Measurements from ENCODE around the gene ARHGEF40.
A peak's percentile ranks its signal among the peaks of the same experiment; 100 is the strongest.
"Not testable (repeated sequence)": the region's sequence is repeated elsewhere in the genome, so short reads cannot be mapped to it uniquely, and the experiment has no call there.

The ARHGEF40 gene

GRCh38 chr14:21040370-21040925 lies 29.7 kb upstream of the ARHGEF40 start:
- DNase-seq, result no peak

- not testable (repeated sequence) for DNase-seq
These were observed 29.2 kb upstream of the ARHGEF40 start for GRCh38 chr14:21040941-21041340.

DNA sequence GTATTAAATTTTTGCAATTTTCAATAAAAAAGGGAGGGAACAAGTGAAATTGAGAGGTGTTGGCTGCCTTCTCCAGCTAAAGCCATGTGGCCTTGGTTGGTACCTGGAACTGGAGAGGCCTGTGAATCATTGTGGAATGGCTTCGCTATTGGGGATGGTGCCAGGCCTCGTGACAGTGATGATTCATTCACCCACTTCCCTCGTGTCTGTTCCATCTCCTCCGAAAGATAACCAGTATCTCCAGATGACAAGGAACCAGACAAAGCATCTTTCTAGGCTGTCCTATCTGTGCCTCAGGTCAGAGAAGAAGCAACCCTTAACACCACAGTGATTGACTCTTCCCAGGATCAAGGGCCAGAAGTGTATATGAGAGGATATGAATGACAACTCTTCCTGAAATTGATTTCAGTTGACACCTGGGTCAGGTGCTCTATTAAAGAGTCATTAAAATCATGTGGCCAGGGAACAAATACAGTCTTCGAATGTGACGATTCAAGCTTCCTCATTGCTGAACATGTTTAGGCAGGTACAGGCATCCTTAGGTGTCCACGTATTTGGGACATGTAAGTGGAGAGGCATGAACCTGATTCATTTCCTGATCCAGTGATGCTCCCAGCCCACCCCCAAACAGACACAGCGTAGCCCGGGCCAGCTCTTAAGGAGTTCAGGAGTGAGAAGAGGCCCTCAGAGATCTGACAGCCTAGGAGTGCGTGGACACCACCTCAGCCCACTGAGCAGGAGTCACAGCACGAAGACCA lies 28.2 kb upstream of the ARHGEF40 start, which contains the start of gene RNASE7:
Gene RNASE7, plus strand, starts transcription at position 687 of the 758 bp plus-strand sequence. CDS start 631 bp downstream, outside the sequence.
- DNase-seq, result peak; percentile 62

- no peak for DNase-seq
These were observed 27.2 kb upstream of the ARHGEF40 start for GRCh38 chr14:21042918-21043317.

- DNase-seq, result no peak
These were observed 26.6 kb upstream of the ARHGEF40 start for GRCh38 chr14:21043387-21043973.

- peak; percentile 73 for DNase-seq
These were observed 26.0 kb upstream of the ARHGEF40 start for GRCh38 chr14:21043974-21044618.

- no peak for DNase-seq
These were observed 22.7 kb upstream of the ARHGEF40 start for GRCh38 chr14:21047378-21047781.

GRCh38 chr14:21048638-21049037 lies 21.5 kb upstream of the ARHGEF40 start:
- DNase-seq, result no peak

GRCh38 chr14:21049271-21049673 lies 20.8 kb upstream of the ARHGEF40 start:
- DNase-seq, result no peak

DNA sequence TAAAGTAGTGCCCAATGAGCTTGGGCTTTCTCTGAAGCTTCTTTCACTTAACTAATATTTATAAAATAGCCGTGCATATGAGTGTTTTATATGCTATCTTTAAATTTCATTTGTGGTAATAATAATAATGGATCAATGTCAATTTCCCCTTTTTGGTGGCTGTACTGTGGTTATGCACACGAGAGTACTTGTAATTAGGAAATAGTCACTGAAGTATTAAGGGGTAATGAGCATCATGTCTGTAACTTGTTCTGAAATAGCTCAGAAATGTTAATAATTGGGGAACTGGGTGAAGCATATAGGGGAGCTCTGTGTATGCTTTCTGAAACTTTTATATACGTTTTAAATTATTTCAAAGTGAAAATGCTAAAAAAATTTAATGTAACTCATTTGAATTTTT lies 19.5 kb upstream of the ARHGEF40 start:
- DNase-seq, result no peak

DNA sequence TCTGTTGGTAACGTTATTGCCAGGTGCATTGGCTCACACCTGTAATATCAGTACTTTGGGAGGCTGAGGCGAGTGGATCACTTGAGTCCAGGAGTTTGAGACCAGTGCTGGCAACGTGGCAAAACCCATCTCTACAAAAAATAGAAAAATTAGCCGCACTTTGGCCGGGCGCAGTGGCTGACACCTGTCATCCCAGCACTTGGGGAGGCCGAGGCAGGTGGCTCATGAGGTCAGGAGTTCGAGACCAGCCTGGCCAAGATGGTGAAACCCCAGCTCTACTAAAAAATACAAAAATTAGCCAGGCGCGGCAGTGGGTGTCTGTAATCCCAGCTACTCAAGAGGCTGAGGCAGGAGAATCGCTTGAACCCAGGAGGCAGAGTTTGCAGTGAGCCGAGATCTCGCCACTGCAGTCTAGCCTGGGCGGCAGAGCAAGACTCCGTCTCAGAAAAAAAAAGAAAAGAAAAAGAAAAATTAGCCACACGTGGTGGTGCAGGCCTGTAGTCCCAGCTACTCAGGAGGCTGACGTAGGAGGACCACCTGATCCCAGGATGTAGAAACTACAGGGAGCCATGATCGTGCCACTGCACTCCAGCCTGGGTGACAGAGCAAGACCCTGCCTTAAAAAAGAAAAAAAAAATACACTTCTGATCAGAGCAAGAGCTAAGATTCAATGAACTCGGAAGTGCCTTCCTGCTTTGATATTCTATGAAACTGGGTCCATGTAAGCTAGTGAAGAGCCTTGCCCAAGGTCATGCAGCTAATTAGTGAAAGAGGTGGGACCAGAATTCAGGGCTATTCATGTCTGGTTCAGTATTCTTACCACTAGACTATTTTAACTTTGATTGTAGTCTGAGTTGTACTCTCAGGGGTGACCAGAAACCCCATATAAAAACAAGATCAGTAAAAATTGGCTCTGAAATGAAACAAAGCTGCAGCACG lies 16.7 kb upstream of the ARHGEF40 start:
- DNase-seq, result no peak

DNA sequence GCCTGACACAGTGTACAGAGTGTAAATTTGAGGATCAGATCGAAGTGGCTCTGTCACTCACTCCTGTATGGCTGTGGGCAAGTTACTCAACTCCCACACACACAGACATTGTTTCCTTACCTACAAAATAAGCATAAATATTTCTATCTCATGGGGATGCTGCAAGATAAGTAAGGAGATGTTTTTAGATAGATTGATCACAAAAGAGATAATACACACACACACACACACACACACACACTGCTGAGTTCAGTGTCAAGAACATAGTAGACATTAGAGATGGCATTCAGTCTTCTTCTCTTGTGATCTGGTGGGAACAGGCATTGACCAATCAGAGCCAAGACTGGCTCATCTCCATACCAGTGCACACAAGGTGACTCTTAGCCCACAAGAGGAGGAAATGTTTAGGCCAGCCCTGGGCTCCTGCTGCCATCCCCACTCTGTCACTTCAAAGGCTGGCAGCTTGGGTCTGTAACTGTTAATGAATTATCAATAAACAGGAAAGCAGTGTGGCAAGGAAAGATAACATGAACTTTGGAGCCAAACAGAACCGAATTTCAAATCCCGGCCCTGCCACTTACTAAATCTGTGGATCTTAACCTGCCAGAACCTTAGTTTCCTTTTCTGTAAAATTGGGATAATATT lies 15.9 kb upstream of the ARHGEF40 start:
- no peak for DNase-seq

- DNase-seq, result no peak
These were observed 15.3 kb upstream of the ARHGEF40 start for GRCh38 chr14:21054768-21055145.

DNA sequence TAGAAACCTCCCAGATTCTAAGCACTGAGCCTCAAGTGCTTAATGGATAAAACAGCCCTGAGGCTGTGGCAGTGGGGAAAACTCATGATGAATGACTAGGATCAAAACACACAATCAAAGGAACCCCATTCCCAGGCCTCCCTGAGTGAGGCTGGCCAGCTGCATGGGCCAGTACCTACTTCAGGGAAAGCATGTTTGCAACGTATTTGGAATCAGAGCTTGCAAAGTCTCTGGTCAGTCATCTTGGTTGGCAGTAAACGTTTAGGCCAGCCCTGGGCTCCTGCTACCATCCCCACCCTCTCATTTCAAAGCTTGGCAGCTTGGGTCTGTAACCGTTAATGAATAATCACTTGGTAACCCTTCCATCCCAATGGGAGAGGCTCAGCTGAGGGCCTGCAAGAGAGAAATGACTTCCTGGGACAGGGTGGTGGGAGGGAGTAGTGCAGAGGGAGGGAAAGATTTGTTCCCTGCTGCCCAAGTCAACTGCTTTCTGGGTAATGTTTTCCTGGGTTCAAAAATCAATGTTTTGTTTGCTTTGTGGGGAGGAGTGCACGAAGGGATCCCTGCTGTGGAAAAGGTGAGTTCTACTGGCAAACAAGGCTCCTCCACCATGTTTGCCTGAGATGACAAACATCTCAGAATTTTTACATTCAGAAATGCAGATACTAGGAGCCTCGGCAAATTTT lies 14.5 kb upstream of the ARHGEF40 start:
- no peak for DNase-seq

DNA sequence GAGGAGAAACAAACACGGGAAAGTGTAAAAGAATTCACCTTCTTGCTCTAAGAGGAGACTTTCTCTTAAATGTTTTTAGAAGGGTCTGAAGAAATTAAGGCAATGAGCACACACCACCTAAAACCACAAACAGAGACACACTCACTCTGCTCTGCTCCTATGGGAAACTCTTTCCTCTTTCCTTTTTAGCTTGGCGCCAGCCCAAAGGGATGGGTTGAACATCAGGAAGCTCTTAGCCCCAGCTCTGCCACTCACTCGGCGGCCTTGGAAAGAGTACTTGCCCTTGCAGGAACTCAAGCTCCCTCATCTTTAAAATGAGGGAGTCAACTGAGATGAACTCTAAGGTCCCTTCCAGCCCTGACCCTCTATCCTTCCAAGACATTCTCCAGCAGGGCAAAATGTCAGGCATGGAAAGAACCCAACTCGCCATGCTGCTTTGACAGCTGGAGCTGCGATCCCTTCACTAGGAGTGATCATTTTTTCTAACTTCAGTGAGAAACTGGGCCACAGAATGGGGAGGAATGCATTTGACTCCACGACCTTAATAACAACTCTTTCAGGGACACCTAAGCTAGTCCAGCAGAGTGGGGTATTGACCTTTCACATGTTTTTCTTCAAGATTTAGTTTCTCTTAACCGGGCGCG lies 13.5 kb upstream of the ARHGEF40 start:
- no peak for DNase-seq

GRCh38 chr14:21057803-21058675 lies 12.1 kb upstream of the ARHGEF40 start, which contains the start of gene RNASE8:
Gene RNASE8 (plus strand): TSS chr14:21057822. CDS start chr14:21057893, 71 bp downstream.
- DNase-seq, result no peak

DNA sequence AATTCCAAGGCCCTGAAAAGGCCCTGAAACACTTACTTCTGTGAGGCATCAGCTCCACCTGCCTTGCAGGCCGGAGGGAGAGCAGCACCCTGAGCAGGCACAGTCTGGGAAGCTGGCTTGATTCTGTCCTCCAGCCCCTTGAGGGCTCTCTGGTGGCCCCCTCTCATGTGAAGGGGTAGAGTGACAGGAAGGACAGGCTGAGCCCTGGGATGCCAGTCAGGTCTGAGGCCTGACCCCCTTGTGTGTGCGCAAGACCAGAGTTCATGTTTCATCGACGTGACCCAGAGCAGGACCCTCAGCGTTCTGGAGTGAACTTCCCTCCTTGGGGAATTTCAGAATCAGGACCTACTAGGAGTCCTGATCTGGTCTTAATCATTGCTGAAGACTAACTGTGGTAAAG lies 11.2 kb upstream of the ARHGEF40 start:
- DNase-seq, result no peak

DNA sequence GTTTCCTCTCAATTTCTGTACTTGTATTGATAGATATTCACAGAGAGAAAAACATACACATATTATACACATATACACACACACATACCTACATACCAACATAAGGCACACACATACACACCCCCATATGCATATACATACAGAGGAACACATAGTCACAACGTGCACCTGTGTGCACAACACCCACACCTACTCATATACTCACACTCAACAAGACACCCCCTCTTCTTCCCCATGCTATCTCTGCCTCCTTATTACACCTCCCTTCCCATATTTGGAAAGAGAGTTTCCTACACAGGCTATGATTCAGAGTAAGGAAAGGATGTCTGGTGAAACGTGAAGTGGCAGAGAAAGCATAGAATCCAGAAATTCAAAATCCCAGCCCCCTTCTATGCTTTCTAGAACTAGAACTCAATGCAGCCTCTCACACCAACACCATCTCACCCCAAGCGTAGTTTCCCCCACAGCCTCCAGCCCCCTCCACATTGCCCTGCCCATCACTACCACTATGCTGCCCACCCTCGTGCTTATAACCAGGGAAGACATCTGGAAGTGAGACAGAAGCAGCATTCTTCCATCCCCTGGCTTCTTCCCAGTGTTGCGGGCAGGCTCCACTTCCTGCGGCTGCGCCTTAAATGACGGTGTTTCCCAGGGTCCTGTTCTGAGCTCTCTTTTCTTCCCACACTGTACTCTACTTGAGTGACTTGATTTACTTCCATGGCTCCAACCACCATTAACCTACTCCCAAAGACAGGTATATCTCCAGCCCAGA lies 10.1 kb upstream of the ARHGEF40 start:
- DNase-seq, result no peak

Measured in hematopoietic multipotent progenitor cell treated with erythropoietin and hydrocortisone succinate and interleukin-3 and kit ligand, for 8 days (in vitro differentiated cells).